ENCODE measurements around the gene SHC1.
A peak's percentile ranks its signal among the peaks of the same experiment; 100 is the strongest.

Gene SHC1

DNA sequence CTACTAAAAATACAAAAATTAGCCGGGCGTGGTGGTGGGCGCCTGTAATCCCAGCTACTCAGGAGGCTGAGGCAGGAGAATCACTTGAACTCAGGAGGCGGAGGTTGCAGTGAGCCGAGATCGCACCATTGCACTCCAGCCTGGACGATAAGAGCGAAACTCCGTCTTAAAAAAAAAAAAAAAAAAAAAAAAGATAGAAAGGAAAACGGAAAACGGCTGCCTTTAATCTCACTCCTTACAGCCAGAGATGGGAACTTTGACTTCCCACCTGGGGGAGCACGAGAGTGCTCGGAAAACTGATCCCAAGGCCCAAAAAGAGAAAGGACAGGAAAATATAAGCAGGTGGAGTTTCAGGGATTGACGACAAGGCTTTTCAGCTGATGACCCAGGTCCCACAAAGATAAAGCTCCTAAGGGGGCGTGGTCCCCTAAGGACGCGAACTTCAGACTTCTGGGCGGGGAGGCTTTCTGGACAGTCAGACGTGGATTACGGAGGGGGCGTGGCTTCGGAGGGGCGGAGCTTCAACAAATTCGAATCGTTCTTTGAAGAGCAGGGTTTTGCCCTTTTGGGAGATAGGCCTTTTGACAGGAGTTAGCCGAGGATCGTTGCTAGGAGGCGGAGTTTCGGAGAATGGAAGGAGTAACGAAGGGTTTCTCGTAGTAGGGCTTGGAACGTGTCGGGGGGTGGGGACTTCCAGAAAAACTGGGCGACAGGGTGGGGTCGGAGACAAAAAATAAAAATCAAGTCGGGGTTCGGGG lies 3.0 kb upstream of the SHC1 start:
- peak; percentile 75 for DNase-seq (ENCODE audit: low read depth)

GRCh38 chr1:154972517-154973343 lies 2.2 kb upstream of the SHC1 start:
- DNase-seq (ENCODE audit: low read depth) = no peak

- no peak for DNase-seq (ENCODE audit: low read depth)
These were observed 1.6 kb upstream of the SHC1 start for GRCh38 chr1:154972213-154972516.

DNA sequence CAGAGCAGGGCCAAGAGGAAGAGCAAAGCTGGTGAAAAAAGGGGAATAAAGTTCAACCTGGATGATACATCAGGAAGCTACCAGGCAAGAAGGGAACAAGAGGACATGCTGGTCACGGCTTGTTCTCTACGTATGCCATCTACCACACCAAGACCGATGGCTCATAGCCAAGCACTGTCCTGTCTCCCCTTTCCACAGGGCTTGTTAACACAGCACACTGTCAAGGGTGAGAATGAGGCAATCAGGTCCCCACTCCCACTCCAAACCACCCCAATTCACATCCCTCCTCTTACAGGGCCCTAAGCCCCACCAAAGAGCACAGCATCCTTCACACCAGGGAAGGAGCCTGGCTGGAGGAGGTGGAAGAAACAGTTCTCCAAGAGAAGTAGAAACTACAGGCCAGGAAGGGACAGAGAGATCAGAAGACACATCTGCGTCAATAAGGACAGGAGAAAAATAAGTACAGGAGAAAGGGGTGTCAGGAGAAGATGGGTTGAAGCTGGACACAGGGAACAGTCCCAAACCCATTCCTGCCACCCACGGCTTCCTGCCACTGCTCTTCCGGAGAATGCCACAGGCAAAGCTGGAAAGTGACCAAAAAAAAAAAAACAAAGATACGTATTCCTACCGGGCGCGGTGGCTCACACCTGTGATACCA lies 923 bp upstream of the SHC1 start:
- no peak for DNase-seq (ENCODE audit: low read depth)

- no peak for DNase-seq (ENCODE audit: low read depth)
These were observed 591 bp downstream of the SHC1 start for GRCh38 chr1:154969860-154970452.

- no peak for DNase-seq (ENCODE audit: low read depth)
These were observed 1.3 kb downstream of the SHC1 start for GRCh38 chr1:154969246-154969645.

GRCh38 chr1:154968731-154969130 lies 1.8 kb downstream of the SHC1 start:
- DNase-seq (ENCODE audit: low read depth) = no peak

- no peak for DNase-seq (ENCODE audit: low read depth)
These were observed 3.1 kb downstream of the SHC1 start for GRCh38 chr1:154967331-154967950.

- DNase-seq (ENCODE audit: low read depth) = no peak
These were observed 4.4 kb downstream of the SHC1 start for GRCh38 chr1:154966111-154966510.

GRCh38 chr1:154964359-154964758 lies 6.2 kb downstream of the SHC1 start:
- DNase-seq (ENCODE audit: low read depth) = no peak

GRCh38 chr1:154963643-154964042 lies 6.9 kb downstream of the SHC1 start:
- DNase-seq (ENCODE audit: low read depth) = no peak

GRCh38 chr1:154962795-154963330 lies 7.7 kb downstream of the SHC1 start:
- DNase-seq (ENCODE audit: low read depth) = no peak

GRCh38 chr1:154962156-154962749 lies 8.3 kb downstream of the SHC1 start:
- no peak for DNase-seq (ENCODE audit: low read depth)

GRCh38 chr1:154961207-154962155 lies 9.1 kb downstream of the SHC1 start, which contains the start of gene PYGO2:
Gene PYGO2 (minus strand): TSS chr1:154961782. CDS start chr1:154961576, 206 bp downstream.
- DNase-seq (ENCODE audit: low read depth) = peak; percentile 71

- no peak for DNase-seq (ENCODE audit: low read depth)
These were observed 10.0 kb downstream of the SHC1 start for GRCh38 chr1:154960446-154961136.

DNA sequence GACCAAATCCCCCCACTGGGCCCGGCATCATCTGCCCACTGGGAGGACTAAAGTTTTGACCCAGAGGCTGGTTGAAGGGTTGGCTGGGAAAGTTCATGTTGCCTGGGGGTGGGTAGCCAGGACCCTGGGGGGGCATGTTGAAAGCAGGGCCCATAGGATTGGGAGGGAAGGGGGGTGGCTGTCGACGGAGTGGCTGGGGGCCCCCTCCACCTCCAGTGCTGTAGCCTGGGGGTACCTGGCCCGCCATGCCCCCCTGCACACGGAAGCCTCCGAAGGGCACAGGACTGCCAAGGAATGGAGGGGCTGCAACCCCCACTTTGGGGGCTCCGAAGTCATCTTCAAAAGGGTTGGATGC lies 11.1 kb downstream of the SHC1 start:
- no peak for DNase-seq (ENCODE audit: low read depth)

DNA sequence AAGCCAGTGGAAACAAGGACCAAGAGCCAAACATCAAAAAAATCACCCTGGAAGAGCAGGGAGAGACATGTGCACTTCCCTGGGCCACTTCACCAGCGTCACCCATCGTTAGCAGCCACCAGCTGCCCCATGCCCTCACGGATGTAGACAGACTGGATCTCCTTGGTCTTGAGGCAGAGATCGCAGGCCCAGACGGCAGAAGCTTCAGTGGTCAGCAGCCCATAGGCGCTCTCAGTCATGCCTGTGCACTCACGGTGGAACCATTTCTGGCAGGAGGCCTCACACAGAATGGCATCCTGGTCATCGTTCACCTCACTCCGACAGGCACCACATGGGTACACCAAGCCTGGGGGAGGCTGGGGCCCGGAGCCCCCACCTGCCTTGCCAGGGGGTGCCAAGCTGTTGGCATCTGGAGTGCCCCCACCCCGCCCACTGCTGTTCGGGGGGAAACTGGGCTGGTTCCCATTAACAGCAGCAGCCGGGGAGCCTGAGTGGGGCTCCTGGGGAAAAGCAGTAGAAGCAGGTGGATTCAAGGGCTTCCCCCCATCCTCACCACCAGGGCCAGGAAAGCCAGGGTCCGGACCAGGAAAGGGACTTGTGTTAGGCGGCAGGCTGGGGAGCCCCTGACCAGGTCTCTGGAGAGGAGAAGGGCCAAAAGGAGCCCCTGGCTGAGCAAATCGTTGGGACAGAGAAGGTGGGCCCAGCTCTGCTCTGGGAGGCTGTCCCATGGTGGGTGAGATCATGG lies 11.7 kb downstream of the SHC1 start:
- no peak for DNase-seq (ENCODE audit: low read depth)

- DNase-seq (ENCODE audit: low read depth) = no peak
These were observed 12.5 kb downstream of the SHC1 start for GRCh38 chr1:154958036-154958435.

DNA sequence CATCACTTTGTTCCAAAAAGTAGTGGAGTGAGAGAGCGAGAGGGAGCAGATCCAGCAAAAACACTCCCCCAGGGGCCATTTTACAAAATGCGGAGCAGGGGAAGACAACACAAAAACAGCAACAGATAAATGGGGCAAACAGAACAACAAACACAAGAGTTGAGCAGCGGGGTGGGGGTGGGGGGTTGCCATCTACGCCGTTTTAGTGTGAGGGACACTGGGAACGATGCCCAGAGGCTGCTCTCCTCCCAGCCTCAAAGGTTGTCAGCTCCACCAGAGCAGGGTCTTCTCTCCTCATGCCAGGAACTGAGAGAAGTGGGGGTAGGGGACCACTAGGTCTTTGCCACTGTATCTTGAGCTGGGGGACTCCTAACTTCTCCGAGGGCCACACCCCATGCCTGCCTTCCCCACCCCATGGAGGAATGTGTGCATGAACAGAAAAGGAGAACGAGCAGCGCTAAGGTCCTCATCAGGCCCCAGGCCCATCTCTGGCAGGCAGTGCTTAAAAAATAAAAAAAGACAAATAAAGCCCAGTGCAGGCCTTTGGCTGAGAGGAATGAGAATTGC lies 13.4 kb downstream of the SHC1 start:
- no peak for DNase-seq (ENCODE audit: low read depth)

All from stimulated activated CD8-positive, alpha-beta memory T cell treated with anti-CD3 and anti-CD28 coated beads, Interleukin-12 subunit alpha, Interleukin-12 subunit beta, amount 100 ng/mL, for 4 hours (primary cell).